OCI-LY7 (cell line): ENCODE measurements around the gene GNPDA2. TPM values are rescaled to one million over a fixed set of nuclear protein-coding genes. Genes with fewer than 3 reads are reported as not detected.

Experiments used
- total RNA-seq, 2 experiments: library from RNA; depleted of rRNA in 1 of 2; stranded (reverse); fragments of >200 nt in 1 of 2; shearing (Covaris generic) in 1 of 2; gene quantifications; 2 replicates each; pipeline ENCODE4 v1.2.3, GENCODE V29; 2014 to 2022

The GNPDA2 gene
- total RNA-seq, 2 experiments from 2014 or later: 10.1 to 12.1 TPM

Other genes starting within 250 kb of the GNPDA2 start
- gene YIPF7, start 74.9 kb downstream of the GNPDA2 start, total RNA-seq (2014; rRNA removed; shearing (Covaris generic)): not detected in 2 replicates
- gene YIPF7, start 74.9 kb downstream of the GNPDA2 start, total RNA-seq (2022): not detected in 2 replicates
- gene GUF1, start 48.1 kb downstream of the GNPDA2 start, total RNA-seq (2014; rRNA removed; shearing (Covaris generic)): 24.0 and 26.6 TPM in 2 replicates
- 34.7 and 38.1 TPM in 2 replicates for gene GUF1, start 48.1 kb downstream of the GNPDA2 start, total RNA-seq (2022)